BE2C (cell line): Measurements from ENCODE around the gene GAP43.

ENCODE experiments used
- DNase-seq: peaks from one replicate; pipeline ENCODE4 v3.0.0-alpha.2; 2020
- H3K27me3 ChIP-seq: fragments of 250-450 bp; sonication (Bioruptor Pico); 2 replicates; pipeline ENCODE4 v1.5.1; 2020; ENCODE audit warnings: mild to moderate bottlenecking
- H3K36me3 ChIP-seq: fragments of 250-450 bp; sonication (Bioruptor Pico); 2 replicates; pipeline ENCODE4 v1.5.1; 2020; ENCODE audit warnings: mild to moderate bottlenecking
- H3K4me1 ChIP-seq: fragments of 250-450 bp; sonication (Bioruptor Pico); 2 replicates; pipeline ENCODE4 v1.5.1; 2020
- H3K4me3 ChIP-seq: 2 replicates; pipeline ENCODE4 v1.5.1; 2011; ENCODE audit warnings: low read depth, low read length
- H3K9me3 ChIP-seq: fragments of 250-450 bp; sonication (Bioruptor Pico); 2 replicates; pipeline ENCODE4 v1.5.1; 2020
- CTCF ChIP-seq: IDR thresholded peaks from 2 replicates; pipeline ENCODE4 v1.5.1; 2012; ENCODE audit warnings: mild to moderate bottlenecking, low read depth, low read length

The GAP43 gene

GRCh38 chr3:115666920-115667737 lies 43.8 kb downstream of the GAP43 start:
- H3K27me3 ChIP-seq = no peaks in the 10 kb centered on the region

GRCh38 chr3:115667738-115668065 lies 44.4 kb downstream of the GAP43 start:
- no peak for DNase-seq
- no peaks in the 10 kb centered on the region for H3K27me3 ChIP-seq

More at GRCh38 chr3:115666920-115667737, 43.8 kb downstream of the GAP43 start:
- TF ChIP-seq CTCF = no peak
- Histone ChIP-seq H3K4me1 (no peaks in the 10 kb centered on the region), H3K9me3 (no peaks in the 10 kb centered on the region), H3K4me3 (no peak overlapping the region), H3K36me3 (0 out of 2 replicates have a peak, but pooled peaks cover 3% of the 10 kb centered on the region)
- DNase-seq = no peak

GRCh38 chr3:115670911-115671310 lies 47.6 kb downstream of the GAP43 start:
- Histone ChIP-seq H3K4me1 (peaks cover under 1% of the 10 kb centered on the region; the same call in 1 of the 2 replicates), H3K27me3 (no peaks in the 10 kb centered on the region), H3K4me3 (no peak overlapping the region), H3K9me3 (no peaks in the 10 kb centered on the region), H3K36me3 (0 out of 2 replicates have a peak, but pooled peaks cover 3% of the 10 kb centered on the region)
- no peak for TF ChIP-seq CTCF
- DNase-seq = no peak

More at GRCh38 chr3:115667738-115668065, 44.4 kb downstream of the GAP43 start:
- H3K9me3 ChIP-seq = no peaks in the 10 kb centered on the region
- TF ChIP-seq CTCF = no peak
- 0 out of 2 replicates have a peak, but pooled peaks cover 3% of the 10 kb centered on the region for H3K36me3 ChIP-seq
- H3K4me3 ChIP-seq = no peak overlapping the region
- no peaks in the 10 kb centered on the region for H3K4me1 ChIP-seq

GRCh38 chr3:115671761-115672455 lies 48.6 kb downstream of the GAP43 start:
- Histone ChIP-seq H3K4me3 (no peak overlapping the region), H3K4me1 (peaks cover 7% of the 10 kb centered on the region), H3K9me3 (no peaks in the 10 kb centered on the region), H3K27me3 (no peaks in the 10 kb centered on the region), H3K36me3 (0 out of 2 replicates have a peak, but pooled peaks cover 3% of the 10 kb centered on the region)
- no peak for DNase-seq
- TF ChIP-seq CTCF = no peak

- DNase-seq = no peak
- Histone ChIP-seq H3K9me3 (no peaks in the 10 kb centered on the region), H3K36me3 (peaks cover 14% of the 10 kb centered on the region), H3K4me3 (no peak overlapping the region), H3K4me1 (peaks cover 14% of the 10 kb centered on the region), H3K27me3 (no peaks in the 10 kb centered on the region)
- TF ChIP-seq CTCF = no peak
Measured at GRCh38 chr3:115673881-115674280, 50.6 kb downstream of the GAP43 start.

- H3K27me3 ChIP-seq = no peaks in the 10 kb centered on the region
- DNase-seq = peak; percentile 50
- H3K36me3 ChIP-seq = peaks cover 11% of the 10 kb centered on the region
- TF ChIP-seq CTCF = no peak
- H3K4me1 ChIP-seq = peaks cover 14% of the 10 kb centered on the region
- no peaks in the 10 kb centered on the region for H3K9me3 ChIP-seq
- no peak overlapping the region for H3K4me3 ChIP-seq
Measured at GRCh38 chr3:115676336-115676735, 53.0 kb downstream of the GAP43 start.
